Measurements from ENCODE around the gene S100B.

S100B gene

GRCh38 chr21:46562964-46563607 is 41.8 kb downstream of the S100B start:
- H3K27ac ChIP-seq = no peak overlapping the region
- TF ChIP-seq CTCF (conservative IDR thresholded peaks at IDR 0.05) = no peak

GRCh38 chr21:46562472-46562871 is 42.4 kb downstream of the S100B start:
- no peak for TF ChIP-seq CTCF (conservative IDR thresholded peaks at IDR 0.05)
- no peak overlapping the region for H3K27ac ChIP-seq

- H3K27ac ChIP-seq = no peak overlapping the region
- no peak for TF ChIP-seq CTCF (conservative IDR thresholded peaks at IDR 0.05)
These were observed 43.3 kb downstream of the S100B start for GRCh38 chr21:46561445-46562090.

GRCh38 chr21:46560568-46561444 is 44.1 kb downstream of the S100B start:
- no peak overlapping the region for H3K27ac ChIP-seq
- no peak for TF ChIP-seq CTCF (conservative IDR thresholded peaks at IDR 0.05)

GRCh38 chr21:46559291-46559983 is 45.4 kb downstream of the S100B start:
- H3K27ac ChIP-seq = no peak overlapping the region
- TF ChIP-seq CTCF (conservative IDR thresholded peaks at IDR 0.05) = no peak

- TF ChIP-seq CTCF (conservative IDR thresholded peaks at IDR 0.05) = no peak
- no peak overlapping the region for H3K27ac ChIP-seq
These were observed 46.9 kb downstream of the S100B start for GRCh38 chr21:46557919-46558392.
